HG03135 (cell line): ENCODE data around the gene OR2AJ1.

ENCODE experiments used
- ATAC-seq: cut with Tn5 transposase; IDR thresholded peaks from one replicate; pipeline ENCODE4 v1.9.1; 2021; ENCODE audit warnings: mild to moderate bottlenecking, moderate library complexity; ENCODE audit not compliant: unreplicated experiment

Gene OR2AJ1

GRCh38 chr1:247961791-247962190 lies 37.1 kb downstream of the OR2AJ1 start:
- no peak for ATAC-seq

DNA sequence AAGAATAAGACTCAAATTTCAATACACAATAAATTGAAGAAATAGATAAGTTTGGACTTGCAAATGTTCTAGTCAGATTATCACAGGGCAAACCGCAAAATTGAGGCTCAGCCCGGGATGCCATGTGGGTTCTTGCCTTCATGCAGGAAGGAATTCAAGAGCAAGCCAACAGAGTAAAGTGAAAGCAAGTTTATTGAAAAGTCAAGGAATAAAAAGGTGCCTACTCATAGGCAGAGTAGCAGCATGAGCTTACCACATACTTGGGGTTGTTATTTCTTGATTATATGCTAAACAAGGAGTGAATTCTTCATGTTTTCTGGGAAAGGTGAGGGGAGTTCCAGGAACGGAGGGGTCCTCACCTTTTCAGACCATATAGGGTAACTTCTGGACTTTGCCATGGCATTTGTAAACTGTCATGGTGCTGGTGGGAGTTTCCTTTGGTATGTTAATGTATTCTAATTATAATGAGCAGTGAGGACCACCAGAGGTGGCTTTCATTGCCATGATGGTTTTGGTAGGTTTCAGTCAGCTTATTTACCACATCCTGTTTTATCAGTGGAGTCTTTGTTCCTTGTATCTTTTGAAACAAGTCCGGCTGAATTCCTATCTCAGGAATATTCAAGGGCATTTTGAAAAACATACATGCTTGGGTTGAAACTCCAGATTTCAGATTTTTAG lies 38.4 kb downstream of the OR2AJ1 start:
- no peak for ATAC-seq

DNA sequence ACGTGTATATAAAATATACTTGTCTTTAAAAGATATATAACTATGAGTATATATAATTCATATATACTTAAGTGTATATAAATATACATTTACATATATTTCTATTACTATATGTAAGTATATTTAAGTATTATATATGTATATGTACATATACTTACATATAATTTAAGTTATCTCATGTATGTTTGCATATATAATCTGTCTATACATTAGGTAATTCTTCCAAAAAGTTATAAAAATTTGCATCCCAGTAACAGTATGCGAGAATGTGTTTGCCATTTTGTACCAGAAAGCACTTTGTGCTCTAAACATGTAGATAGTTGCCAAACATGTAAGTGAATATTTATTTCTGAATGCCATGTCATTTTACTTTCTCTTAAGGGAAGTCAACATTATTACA lies 40.2 kb downstream of the OR2AJ1 start, which contains the start of gene OR2AK2:
OR2AK2 (plus strand) TSS at position 301 of the 400 bp plus-strand sequence. CDS start 144 bp downstream, outside the sequence.
- no peak for ATAC-seq

- ATAC-seq = no peak
Measured at GRCh38 chr1:247966532-247967204, 42.0 kb downstream of the OR2AJ1 start.
